ENCODE measurements around the gene LNPK. TPM values are rescaled to one million over a fixed set of nuclear protein-coding genes. Genes with fewer than 3 reads are reported as not detected.

LNPK gene
- polyA plus RNA-seq, 1 donor from 2014 or later, result 46.7 TPM

GRCh38 chr2:175926272-175926671 is 75.8 kb downstream of the LNPK start:
- H3K27ac ChIP-seq (ENCODE audit: low read length), result no peak overlapping the region
- H3K9me3 ChIP-seq (ENCODE audit: low read length), result no peaks in the 10 kb centered on the region
- H3K9ac ChIP-seq (ENCODE audit: low read length), result no peak overlapping the region
- no peaks in the 10 kb centered on the region for H3K36me3 ChIP-seq (ENCODE audit: insufficient read depth, low read length)
- no peaks in the 10 kb centered on the region for H3K27me3 ChIP-seq (ENCODE audit: insufficient read depth, low read depth, low read length)
- TF ChIP-seq POLR2AphosphoS5 (IDR thresholded peaks at IDR 0.05) (no peak), TAF1 (IDR thresholded peaks at IDR 0.05; ENCODE audit: low read depth) (no peak), EZH2 (IDR thresholded peaks at IDR 0.05; ENCODE audit: borderline replicate concordance, insufficient read depth, low read length, poor library complexity, severe bottlenecking) (no peak), MXI1 (conservative IDR thresholded peaks at IDR 0.05; ENCODE audit: poor library complexity, severe bottlenecking) (no peak), CTCF (IDR thresholded peaks at IDR 0.05; ENCODE audit: poor library complexity, severe bottlenecking) (no peak), RAD21 (conservative IDR thresholded peaks at IDR 0.05) (no peak), REST (IDR thresholded peaks at IDR 0.05; ENCODE audit: borderline replicate concordance) (no peak), SMC3 (conservative IDR thresholded peaks at IDR 0.05; ENCODE audit: poor library complexity) (no peak), EP300 (conservative IDR thresholded peaks at IDR 0.05; ENCODE audit: poor library complexity, severe bottlenecking) (no peak)
- no peak overlapping the region for H3K4me2 ChIP-seq (ENCODE audit: low read length)
- H3K79me2 ChIP-seq (replicated peaks; ENCODE audit: insufficient read depth, low read length), result no peaks in the 10 kb centered on the region
- no peak overlapping the region for H3K4me3 ChIP-seq (ENCODE audit: low read length)
- H4K20me1 ChIP-seq (ENCODE audit: insufficient read depth), result no peaks in the 10 kb centered on the region
- H3F3A ChIP-seq (ENCODE audit: insufficient read depth, low read length, poor library complexity, severe bottlenecking), result no peaks in the 10 kb centered on the region
- no peaks in the 10 kb centered on the region for H3K9me2 ChIP-seq (ENCODE audit: insufficient read depth, low read length)
- H2AFZ ChIP-seq (ENCODE audit: low read depth, low read length), result no peak overlapping the region

GRCh38 chr2:175922160-175922559 is 79.9 kb downstream of the LNPK start:
- Histone ChIP-seq H3K9me3 (ENCODE audit: low read length) (no peaks in the 10 kb centered on the region), H3K4me2 (ENCODE audit: low read length) (no peak overlapping the region), H3K4me3 (ENCODE audit: low read length) (no peak overlapping the region), H3K27me3 (ENCODE audit: insufficient read depth, low read depth, low read length) (no peaks in the 10 kb centered on the region), H3F3A (ENCODE audit: insufficient read depth, low read length, poor library complexity, severe bottlenecking) (no peaks in the 10 kb centered on the region), H3K9me2 (ENCODE audit: insufficient read depth, low read length) (no peaks in the 10 kb centered on the region), H3K9ac (ENCODE audit: low read length) (no peak overlapping the region), H3K36me3 (ENCODE audit: insufficient read depth, low read length) (no peaks in the 10 kb centered on the region), H3K27ac (ENCODE audit: low read length) (no peak overlapping the region), H2AFZ (ENCODE audit: low read depth, low read length) (no peak overlapping the region), H4K20me1 (ENCODE audit: insufficient read depth) (no peaks in the 10 kb centered on the region), H3K79me2 (replicated peaks; ENCODE audit: insufficient read depth, low read length) (no peaks in the 10 kb centered on the region)
- TF ChIP-seq POLR2AphosphoS5 (IDR thresholded peaks at IDR 0.05) (no peak), EP300 (conservative IDR thresholded peaks at IDR 0.05; ENCODE audit: poor library complexity, severe bottlenecking) (no peak), EZH2 (IDR thresholded peaks at IDR 0.05; ENCODE audit: borderline replicate concordance, insufficient read depth, low read length, poor library complexity, severe bottlenecking) (no peak), SMC3 (conservative IDR thresholded peaks at IDR 0.05; ENCODE audit: poor library complexity) (no peak), CTCF (IDR thresholded peaks at IDR 0.05; ENCODE audit: poor library complexity, severe bottlenecking) (no peak), RAD21 (conservative IDR thresholded peaks at IDR 0.05) (no peak), TAF1 (IDR thresholded peaks at IDR 0.05; ENCODE audit: low read depth) (no peak), REST (IDR thresholded peaks at IDR 0.05; ENCODE audit: borderline replicate concordance) (no peak), MXI1 (conservative IDR thresholded peaks at IDR 0.05; ENCODE audit: poor library complexity, severe bottlenecking) (no peak)
